HS-5 (cell line): Measurements from ENCODE around the gene CD19.
"Not testable (repeated sequence)": the region's sequence is repeated elsewhere in the genome, so short reads cannot be mapped to it uniquely, and the experiment has no call there.

Source experiments
- DNase-seq: peaks from one replicate; pipeline ENCODE4 v3.0.0-alpha.2; 2012; ENCODE audit warnings: low read depth

The CD19 gene

GRCh38 chr16:28936784-28937155 lies 5.0 kb downstream of the CD19 start:
- DNase-seq = no peak

GRCh38 chr16:28937222-28937876 lies 5.6 kb downstream of the CD19 start:
- no peak for DNase-seq

GRCh38 chr16:28938721-28939120 lies 7.0 kb downstream of the CD19 start:
- no peak for DNase-seq

- DNase-seq = not testable (repeated sequence)
These were observed 8.1 kb downstream of the CD19 start for GRCh38 chr16:28939825-28940224.

- no peak for DNase-seq
These were observed 11.5 kb downstream of the CD19 start for GRCh38 chr16:28943281-28943680.

- DNase-seq = no peak
These were observed 14.9 kb downstream of the CD19 start for GRCh38 chr16:28946681-28947080.

GRCh38 chr16:28950648-28951409 lies 19.1 kb downstream of the CD19 start, which contains the start of gene NFATC2IP:
Gene NFATC2IP (plus strand): TSS chr16:28950937. CDS start chr16:28951012, 75 bp downstream.
- peak; percentile 99 for DNase-seq

- DNase-seq = no peak
These were observed 19.7 kb downstream of the CD19 start for GRCh38 chr16:28951410-28951943.

- DNase-seq = no peak
These were observed 26.4 kb downstream of the CD19 start for GRCh38 chr16:28958216-28958615.

GRCh38 chr16:28958836-28959235 lies 27.1 kb downstream of the CD19 start:
- no peak for DNase-seq

- DNase-seq = no peak
These were observed 32.3 kb downstream of the CD19 start for GRCh38 chr16:28964072-28964471.

GRCh38 chr16:28964496-28964895 lies 32.7 kb downstream of the CD19 start:
- no peak for DNase-seq

GRCh38 chr16:28967156-28967555 lies 35.4 kb downstream of the CD19 start:
- DNase-seq = no peak

- not testable (repeated sequence) for DNase-seq
These were observed 37.9 kb downstream of the CD19 start for GRCh38 chr16:28969696-28970095.

- DNase-seq = peak; percentile 16
These were observed 42.3 kb downstream of the CD19 start for GRCh38 chr16:28974007-28974436.

GRCh38 chr16:28974437-28975157 lies 42.8 kb downstream of the CD19 start, which contains the start of gene SPNS1:
Gene SPNS1 (plus strand): TSS chr16:28974778. CDS start chr16:28975152, 374 bp downstream.
- peak; percentile 83 for DNase-seq

GRCh38 chr16:28975158-28975599 lies 43.4 kb downstream of the CD19 start:
- DNase-seq = no peak

GRCh38 chr16:28977703-28978662 lies 46.2 kb downstream of the CD19 start:
- DNase-seq = no peak

GRCh38 chr16:28980330-28980729 lies 48.6 kb downstream of the CD19 start:
- not testable (repeated sequence) for DNase-seq

- no peak for DNase-seq
These were observed 49.2 kb downstream of the CD19 start for GRCh38 chr16:28980929-28981328.

- DNase-seq = no peak
These were observed 49.7 kb downstream of the CD19 start for GRCh38 chr16:28981517-28981916.
